Brain microvascular endothelial cell (primary cell): ENCODE results near the gene AMFR.

Experiments used
- DNase-seq: peaks from one replicate; pipeline ENCODE4 v3.0.0-alpha.2; 2020
- H3K27ac ChIP-seq: fragments of 250-450 bp; sonication (Bioruptor Pico); 2 replicates; pipeline ENCODE4 v1.5.1; 2020; ENCODE audit warnings: mild to moderate bottlenecking, moderate library complexity
- H3K27me3 ChIP-seq: fragments of 250-450 bp; sonication (Bioruptor Pico); replicated peaks from 2 replicates; pipeline ENCODE4 v1.5.1; 2020; ENCODE audit warnings: mild to moderate bottlenecking
- H3K36me3 ChIP-seq: fragments of 250-450 bp; sonication (Bioruptor Pico); replicated peaks from 2 replicates; pipeline ENCODE4 v1.5.1; 2020; ENCODE audit warnings: mild to moderate bottlenecking
- H3K4me3 ChIP-seq: 2 replicates; pipeline ENCODE4 v1.5.1; 2011; ENCODE audit warnings: low read depth, mild to moderate bottlenecking, control low read depth, low read length, moderate library complexity
- CTCF ChIP-seq: IDR thresholded peaks from 2 replicates; pipeline ENCODE4 v1.5.1; 2011; ENCODE audit warnings: low read depth, mild to moderate bottlenecking, moderate library complexity, low read length, control low read depth, inconsistent platforms; ENCODE audit errors: missing control alignments
- in situ Hi-C: cut with HindIII; loops from 2 replicates; pipeline ENCODE4 v1.10.0; 2017; ENCODE audit warnings: low sequenced_read_pairs, low pct_ligation_motif_present

AMFR gene

GRCh38 chr16:56316545-56316944, 108.8 kb downstream of the AMFR start:
- Histone ChIP-seq H3K4me3 (no peak overlapping the region), H3K27ac (no peak overlapping the region), H3K27me3 (no peaks in the 10 kb centered on the region), H3K36me3 (no peaks in the 10 kb centered on the region)
- no peak for DNase-seq
- in situ Hi-C loops = loop anchor here (25.0 kb wide), 1 partner anchor 379 kb away; no protein-coding TSS in a partner anchor
- no peak for TF ChIP-seq CTCF

DNA sequence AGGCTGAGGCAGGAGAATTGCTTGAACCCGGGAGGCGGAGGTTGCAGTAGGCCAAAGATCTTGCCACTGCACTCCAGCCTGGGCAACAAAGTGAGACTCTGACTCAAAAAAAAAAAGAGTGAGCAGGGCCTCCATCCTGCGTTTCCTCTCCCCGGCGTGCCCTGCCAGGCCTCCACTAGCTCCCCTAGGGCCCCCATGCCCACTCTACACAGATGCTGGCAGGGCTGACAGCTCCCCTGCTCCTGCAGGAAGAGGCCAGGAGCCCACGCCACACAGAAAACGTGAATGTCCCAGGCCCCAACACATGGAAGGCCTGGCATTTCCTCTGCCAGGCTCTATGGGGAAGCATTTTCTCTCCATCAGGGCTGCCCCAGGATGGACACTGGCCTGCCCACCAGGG, 109.4 kb downstream of the AMFR start:
- Histone ChIP-seq H3K27ac (no peak overlapping the region), H3K27me3 (no peaks in the 10 kb centered on the region), H3K4me3 (no peak overlapping the region), H3K36me3 (no peaks in the 10 kb centered on the region)
- DNase-seq = no peak
- in situ Hi-C loops = loop anchor here (25.0 kb wide), 1 partner anchor 379 kb away; no protein-coding TSS in a partner anchor
- TF ChIP-seq CTCF = no peak

DNA sequence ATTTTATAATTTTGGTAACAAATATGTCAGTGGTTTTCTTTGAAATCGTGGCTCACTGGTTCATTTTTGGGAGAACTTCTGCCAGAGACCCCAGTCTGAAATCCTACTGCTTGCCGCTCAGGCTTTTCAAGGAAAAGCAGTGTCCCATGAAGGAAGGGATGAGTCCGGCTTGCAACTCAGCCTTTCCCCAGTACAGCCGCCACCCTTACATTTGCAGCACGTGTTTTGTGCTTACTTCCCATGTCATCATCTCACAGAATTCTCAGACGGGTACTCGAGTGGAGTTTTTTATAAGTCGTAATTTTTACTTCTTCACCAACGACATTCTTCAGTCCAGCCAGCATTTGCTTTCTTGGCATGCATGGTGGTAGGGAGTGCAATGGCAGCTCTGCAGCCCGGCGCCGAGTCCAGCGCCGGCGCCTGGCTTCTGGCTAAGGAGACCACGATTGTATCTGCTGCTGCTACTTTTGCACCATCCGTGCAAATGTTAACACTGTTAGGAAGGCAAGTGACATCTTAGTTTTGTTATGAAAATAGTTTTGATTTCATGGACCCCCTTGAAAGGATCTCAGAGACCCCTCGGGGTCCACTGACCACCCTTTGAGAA, 111.0 kb downstream of the AMFR start:
- DNase-seq = no peak
- Histone ChIP-seq H3K27ac (no peak overlapping the region), H3K36me3 (no peaks in the 10 kb centered on the region), H3K4me3 (no peak overlapping the region), H3K27me3 (no peaks in the 10 kb centered on the region)
- no peak for TF ChIP-seq CTCF
- in situ Hi-C loops = loop anchor here (25.0 kb wide), 1 partner anchor 377 kb away; no protein-coding TSS in a partner anchor

DNA sequence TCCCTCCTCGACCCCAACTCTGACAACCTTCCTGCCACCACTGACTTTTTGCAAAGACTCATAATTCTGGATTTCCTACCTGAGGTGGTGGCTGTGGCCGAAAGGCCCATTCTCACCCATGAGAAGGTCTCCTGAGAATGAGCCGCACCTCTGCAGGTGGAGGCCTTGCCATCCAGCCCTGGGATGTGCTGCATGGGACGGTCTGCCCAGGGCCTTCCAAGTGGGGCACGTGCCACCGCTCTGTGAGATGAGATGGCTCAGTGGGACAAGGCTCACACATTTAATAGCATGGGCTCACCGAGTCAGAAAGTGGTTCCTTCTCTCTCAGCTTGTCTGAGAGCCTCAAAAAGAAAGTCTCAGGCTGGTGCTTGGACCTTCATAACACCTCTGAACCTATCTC, 112.8 kb downstream of the AMFR start:
- Histone ChIP-seq H3K36me3 (no peaks in the 10 kb centered on the region), H3K4me3 (no peak overlapping the region), H3K27ac (no peak overlapping the region), H3K27me3 (no peaks in the 10 kb centered on the region)
- no peak for DNase-seq
- no peak for TF ChIP-seq CTCF
- in situ Hi-C loops = loop anchor here (25.0 kb wide), 1 partner anchor 375 kb away; no protein-coding TSS in a partner anchor

- DNase-seq = no peak
- TF ChIP-seq CTCF = no peak
- Histone ChIP-seq H3K4me3 (no peak overlapping the region), H3K36me3 (no peaks in the 10 kb centered on the region), H3K27ac (no peak overlapping the region), H3K27me3 (no peaks in the 10 kb centered on the region)
- in situ Hi-C loops = loop anchor here (25.0 kb wide), 1 partner anchor 375 kb away; no protein-coding TSS in a partner anchor
Measured at GRCh38 chr16:56312028-56312300, 113.4 kb downstream of the AMFR start.
